GM19452 (cell line): ENCODE measurements around the gene DENND1A.

Experiments
- ATAC-seq: cut with Tn5 transposase; IDR thresholded peaks from one replicate; pipeline ENCODE4 v1.9.1; 2021; ENCODE audit not compliant: unreplicated experiment

Gene DENND1A

DNA sequence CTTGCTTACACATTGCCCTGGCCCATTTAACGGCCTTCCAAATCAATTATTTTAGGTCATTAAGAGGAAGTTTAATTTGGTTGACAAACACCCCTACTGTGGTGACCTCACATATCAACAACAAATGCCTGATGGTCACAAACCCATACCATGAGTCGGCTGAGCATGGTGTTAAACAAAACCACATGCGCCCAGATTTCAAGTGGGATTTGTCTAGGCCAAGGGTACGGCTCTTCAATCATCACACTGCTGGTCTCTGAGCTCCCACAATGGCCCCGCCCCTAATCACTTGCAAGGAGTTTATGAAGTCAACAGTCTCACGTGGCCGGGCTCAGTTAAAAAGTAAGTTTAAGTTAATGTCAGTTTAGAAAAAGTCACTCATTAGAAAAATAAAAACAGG lies 330.1 kb downstream of the DENND1A start:
- ATAC-seq: no peak

DNA sequence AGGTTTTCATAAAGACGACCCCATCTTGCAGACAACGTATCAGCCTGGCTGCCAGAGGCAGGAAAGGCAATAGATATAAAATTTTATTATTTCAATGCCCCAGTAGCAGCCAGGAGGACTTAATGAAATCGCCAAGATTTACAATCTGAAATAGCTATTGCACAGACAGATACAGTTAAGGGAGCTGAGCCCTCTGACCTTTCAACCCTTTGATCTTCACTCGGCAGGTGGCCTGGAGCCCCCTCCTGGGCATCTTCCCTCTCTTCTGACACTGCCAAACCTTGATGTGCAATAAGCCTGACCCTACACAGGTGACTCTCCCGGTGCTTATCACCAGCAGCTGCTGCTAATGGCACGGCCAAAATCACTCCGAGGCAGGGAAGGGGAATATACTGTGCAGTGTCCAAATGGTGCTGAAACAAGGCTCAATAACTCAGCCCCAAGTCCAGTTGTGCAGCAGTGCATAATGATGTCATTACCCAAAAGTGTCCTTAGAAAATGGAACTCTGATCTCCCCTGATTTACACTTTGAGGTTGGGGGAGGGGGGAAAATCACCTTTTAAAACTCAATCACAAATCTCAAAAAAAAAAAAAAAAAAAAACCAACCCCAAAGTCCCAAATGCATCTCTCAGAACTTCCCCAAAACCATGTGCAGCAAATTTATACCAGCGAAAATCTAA lies 331.9 kb downstream of the DENND1A start:
- no peak for ATAC-seq

DNA sequence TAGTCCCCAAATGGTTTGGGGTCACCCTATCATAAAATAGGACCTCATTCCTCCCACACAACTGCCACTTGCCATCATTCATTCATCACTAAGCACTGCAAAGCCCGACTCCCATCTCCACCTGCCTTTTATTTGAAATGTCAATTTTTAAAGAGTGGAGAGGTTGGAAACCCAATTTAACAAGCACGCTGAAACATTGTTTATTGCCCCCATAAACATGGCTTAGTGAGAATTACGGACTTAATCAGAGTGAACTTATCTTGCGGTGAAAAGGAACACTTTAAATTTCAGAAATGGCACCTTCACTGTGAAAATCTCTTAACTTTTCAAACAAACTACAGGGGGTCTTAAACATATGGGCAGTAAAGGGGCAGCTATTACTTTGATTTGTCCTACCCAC lies 332.9 kb downstream of the DENND1A start:
- ATAC-seq: no peak

DNA sequence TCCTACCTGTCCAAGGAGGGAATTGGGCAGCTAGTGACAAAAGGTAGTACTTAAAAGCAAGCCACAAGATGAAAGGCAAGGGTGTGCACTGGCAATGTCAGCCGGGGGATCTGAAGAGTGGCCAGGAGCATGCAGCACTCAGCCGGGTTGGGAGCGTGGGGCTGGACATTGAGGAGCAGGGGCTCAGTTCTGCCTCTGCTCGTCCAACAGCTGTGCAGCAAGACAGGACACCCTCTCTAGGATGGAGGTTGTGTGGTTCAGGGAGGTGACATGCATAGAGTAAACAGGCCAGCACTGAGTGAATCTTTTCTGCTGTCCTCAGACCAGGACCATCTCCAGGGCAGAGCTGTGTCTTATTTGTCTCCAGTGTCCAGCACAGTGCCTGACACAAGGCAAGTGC lies 338.6 kb downstream of the DENND1A start:
- ATAC-seq: no peak

DNA sequence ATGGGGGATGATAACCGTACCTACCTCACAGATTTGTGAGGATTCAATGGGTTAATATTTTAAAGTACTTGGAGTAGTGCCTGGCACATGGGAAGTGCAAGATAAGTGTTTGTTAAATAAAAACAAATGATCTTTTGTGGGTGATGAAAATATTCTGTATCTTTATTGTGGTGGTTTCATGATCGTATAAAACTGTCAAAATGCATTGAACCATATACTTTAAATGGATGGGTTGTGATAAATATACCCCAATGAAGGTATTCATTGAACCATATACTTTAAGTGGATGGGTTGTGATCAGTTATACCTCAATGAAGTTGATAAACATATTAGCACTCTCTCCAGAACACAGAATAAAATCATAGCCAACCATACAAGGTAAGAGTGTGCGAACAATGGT lies 339.4 kb downstream of the DENND1A start:
- no peak for ATAC-seq

DNA sequence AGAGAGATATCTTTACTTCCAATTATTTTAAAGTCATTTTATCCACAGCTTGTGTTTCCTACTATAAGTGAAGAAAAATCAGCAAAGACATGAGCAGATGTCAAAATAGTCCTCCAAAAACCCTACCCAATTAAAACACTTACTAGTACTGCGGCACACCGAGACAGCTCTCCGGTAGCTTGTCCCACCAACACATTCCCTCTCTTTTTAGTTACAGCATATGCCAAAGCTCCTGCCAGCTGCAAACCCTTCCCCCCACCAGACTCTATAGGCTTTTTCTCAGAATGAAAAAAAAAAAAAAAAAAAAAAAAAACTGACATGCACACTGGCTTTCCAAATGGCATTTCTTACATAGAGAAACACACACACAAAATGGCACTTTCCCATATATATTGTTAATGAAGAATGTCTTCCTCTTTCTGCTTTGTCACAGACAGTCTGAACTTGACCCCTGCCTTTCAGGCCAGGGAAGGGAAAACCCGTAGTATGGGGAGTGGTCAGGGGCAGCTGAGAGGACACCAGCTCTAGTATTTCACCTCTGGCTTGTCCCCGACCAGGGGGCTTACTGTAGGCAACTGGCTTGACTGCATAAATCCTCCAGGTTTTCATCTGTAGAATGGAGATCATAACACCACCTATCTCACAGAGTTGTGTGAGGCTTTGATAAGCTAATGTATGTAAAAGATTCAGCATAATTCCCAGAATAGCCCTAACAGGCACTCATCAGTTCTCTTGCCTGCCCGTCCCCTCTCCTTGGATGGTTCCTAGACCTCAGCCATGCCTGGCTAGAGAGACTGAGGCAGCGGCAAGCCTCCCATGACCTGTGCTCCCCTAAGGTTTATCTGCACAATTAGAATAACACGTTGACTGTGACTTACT lies 340.3 kb downstream of the DENND1A start:
- no peak for ATAC-seq

DNA sequence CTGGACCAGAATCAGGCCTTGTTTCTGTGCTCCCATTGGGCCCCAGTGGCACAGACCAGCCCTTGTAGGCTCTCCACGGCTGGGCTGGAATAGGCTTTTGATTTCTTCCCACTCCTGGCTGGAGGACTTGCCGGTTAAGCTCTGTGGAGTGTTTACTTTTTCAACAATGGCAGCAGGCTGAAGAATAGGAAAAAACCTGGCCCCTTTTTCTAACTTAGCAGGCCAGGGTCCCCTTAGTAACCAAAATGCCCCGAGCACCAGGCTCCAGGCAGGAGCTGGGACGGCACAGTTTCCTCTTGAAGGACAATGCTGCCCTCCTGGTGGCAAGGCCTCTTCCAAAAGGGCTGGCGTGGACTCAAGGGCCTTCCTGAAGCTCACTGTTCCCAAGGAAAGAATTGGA lies 343.7 kb downstream of the DENND1A start:
- ATAC-seq: no peak

DNA sequence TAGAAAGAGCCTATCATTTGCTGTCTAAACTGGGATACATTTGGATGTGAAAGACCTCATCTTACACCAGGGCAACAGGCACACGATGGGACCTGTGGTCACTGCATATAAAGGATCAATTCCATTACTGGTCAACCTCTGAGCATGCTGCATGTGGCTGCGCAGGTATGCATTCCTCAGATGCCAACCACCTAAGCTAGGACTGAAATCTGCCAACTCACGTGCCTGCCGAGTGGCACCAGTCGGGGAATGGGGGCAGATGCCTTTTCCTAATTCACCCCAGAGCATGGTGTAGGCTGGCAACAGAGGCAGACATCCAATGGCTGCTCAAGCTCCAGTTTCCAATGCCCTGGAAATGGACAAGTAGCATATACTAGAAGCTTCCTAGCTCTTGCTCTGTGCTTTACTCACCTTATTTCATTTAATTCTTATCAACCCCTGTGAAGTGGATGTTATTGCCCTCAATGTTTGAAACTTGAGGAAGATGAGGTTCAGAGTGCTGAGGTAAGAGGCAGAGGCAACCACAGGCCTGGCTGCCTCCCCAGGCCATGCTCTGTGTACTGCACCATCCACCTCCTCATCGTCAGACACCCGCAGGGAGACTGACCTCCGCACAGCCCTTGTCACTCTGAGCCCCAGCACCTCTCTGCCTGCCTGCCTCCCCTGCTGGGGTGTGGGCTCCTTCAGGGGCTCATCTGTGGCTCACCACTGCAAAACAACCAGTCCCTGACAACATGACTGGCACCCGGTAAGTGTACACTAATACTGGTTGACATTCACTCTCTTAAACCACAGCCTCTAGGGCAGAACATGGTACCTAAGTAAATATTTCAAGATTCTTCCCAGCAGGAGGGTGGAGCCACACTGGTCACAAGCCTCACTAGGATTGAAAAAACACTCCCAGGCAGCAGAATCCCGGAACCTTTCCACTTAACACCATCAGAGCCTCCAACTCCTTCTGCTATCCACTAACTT lies 345.4 kb downstream of the DENND1A start:
- no peak for ATAC-seq

DNA sequence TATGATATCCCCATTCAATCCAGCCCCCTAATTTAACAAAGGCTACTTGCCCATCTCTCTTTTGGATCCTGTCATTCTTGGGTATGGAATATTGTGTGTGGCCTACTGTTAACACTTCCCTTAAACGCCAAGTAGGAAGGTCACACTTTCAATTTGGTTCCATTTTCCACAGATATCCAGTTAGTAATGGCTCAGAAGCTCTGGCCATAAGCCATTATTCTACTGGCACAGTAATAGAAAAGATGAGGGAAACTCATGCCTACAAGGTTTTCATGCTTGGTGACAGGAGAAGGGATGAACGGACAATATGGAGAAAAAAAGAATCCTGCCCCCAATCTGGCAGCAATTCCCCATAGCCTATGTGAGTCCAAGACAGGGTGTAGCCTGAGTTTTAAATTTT lies 346.3 kb downstream of the DENND1A start:
- ATAC-seq: no peak

DNA sequence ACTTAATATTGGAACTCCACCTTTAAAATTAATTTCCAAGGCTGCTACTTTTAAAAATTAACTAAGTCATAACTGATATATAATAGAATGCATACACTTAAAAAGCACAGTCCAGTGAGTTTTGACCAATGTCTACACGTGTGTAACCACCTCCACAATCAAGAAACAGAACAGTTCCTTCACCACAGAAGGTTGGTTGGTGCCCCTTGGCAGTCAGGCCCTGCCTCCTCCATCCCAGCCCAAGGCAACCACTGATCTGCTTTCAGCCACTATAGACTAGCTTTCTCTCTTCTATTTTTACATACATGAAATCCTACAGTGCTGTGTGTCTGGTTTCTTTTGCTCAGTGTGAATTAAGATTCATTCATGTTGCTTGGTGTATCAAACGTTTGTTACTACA lies 358.7 kb downstream of the DENND1A start:
- no peak for ATAC-seq

DNA sequence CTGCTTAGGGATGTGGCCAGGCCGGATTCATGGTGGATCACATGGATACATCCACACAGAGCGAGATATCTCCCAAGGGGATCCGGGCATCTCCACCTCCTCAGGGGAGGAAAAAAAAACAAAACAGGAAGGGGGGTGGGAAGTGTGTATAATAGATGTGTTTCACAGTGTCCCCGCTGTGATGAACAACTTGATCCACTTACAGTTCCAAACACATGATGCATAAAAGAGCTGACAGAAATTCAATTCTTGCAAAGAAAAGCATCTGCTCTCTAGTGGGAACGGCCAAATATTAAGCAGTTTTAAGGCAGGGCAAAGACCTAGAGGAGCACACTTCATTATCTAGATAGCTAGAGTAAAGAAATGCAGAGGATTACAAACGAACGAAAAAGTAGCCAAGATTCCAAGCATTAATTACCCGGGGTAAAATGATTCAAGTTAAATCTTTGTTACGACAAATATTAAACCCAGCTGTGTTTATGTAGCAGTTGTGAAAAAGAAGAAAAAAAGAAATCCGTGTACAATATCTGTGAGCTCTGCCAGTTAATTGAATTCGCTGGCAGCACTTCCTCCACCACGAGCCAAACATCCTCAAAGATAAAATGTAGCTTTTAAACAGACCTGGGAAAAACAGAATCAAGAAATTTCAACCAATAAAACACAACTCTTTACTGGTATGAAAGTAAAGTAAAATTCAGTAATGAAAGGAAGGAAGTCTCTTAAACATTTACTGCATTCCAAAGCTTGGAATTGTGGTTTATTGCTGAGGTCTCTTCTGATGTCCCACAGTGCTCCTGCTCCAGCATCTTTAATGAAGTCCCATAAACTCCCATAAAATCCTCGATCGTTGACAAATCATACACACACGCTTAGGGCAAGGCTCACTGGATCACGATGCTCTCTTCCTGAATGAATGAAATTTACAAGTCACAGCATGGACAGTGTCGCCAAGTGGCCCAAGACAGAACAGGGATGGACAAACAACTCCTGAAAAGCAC lies 360.9 kb downstream of the DENND1A start:
- no peak for ATAC-seq

DNA sequence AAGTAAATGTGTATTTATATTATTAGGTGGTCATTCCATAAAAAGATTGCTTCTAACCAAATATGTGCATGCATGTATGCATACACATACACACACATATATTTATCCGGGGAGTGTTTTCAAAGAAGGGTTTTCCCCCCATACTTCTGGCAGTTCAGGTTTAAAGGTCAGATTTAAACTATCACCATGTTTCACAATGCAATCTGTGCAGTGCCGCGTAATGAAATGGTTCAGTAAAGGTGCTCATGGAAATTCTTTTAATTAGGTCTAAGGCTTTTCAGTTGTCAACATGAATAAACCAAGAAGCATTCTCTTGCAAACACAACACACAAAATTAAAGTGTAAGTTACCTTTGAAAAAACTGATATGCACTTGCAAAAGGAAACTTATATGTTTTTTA lies 362.9 kb downstream of the DENND1A start:
- no peak for ATAC-seq

DNA sequence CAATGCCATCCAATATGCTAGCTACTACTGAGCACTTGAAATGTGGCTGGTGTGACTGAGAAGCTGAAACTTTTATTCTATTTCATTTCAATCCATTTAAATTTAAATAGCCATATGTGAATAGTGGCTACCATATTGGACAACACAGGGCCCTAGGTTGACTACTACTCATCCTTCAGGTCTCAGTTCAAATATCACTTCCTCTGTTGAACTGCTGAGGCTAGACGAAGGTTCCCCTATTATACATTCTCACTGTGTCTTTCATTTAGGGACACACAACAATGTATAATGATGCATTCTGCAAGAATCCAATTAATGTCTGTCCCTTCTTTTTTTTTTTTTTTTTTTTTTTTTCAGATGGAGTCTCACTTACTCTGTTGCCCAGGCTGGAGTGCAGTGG lies 365.3 kb downstream of the DENND1A start:
- no peak for ATAC-seq

DNA sequence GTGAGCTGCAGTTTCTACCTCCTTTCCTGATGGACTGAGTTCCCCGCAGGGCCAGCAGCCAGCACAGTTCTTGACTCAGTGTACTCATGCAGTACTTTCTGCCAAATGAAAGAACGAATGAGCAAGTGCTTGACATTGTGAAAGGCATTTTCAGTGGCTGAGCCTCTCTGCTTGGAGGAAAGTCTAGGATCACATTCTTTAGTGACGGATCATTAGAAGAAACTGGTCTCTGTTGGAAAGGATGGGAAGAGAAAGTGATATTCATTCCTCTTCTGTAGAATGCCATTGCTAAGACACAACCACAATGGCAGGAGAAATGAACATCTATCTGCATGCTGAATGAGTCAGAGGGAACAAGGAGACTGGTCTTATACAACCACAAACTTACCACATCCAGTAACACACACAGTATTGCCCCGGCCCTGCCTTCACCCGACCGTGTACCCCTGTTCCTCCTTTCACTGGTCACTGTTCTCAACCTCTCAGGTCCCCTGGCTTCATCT lies 367.0 kb downstream of the DENND1A start:
- ATAC-seq: peak; percentile 82

DNA sequence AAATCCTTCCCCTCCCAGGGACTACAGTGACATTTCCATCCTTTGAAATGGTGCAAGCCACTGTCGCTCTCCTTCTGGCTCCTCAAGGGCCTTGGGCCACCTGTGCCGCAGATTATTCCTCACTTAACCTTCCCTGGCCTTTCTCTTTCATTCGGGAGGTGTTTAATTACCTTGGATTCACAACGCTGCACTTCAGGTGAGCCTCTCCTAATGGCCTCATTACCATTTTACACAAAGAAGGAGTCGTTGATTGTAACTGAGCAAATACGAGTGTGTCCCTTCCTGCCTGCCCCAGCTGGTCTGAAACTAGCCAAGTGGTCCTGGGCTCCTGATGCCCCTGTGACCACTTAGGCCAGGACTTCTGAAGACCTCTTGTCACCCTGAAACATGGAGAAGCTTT lies 368.9 kb downstream of the DENND1A start:
- no peak for ATAC-seq

DNA sequence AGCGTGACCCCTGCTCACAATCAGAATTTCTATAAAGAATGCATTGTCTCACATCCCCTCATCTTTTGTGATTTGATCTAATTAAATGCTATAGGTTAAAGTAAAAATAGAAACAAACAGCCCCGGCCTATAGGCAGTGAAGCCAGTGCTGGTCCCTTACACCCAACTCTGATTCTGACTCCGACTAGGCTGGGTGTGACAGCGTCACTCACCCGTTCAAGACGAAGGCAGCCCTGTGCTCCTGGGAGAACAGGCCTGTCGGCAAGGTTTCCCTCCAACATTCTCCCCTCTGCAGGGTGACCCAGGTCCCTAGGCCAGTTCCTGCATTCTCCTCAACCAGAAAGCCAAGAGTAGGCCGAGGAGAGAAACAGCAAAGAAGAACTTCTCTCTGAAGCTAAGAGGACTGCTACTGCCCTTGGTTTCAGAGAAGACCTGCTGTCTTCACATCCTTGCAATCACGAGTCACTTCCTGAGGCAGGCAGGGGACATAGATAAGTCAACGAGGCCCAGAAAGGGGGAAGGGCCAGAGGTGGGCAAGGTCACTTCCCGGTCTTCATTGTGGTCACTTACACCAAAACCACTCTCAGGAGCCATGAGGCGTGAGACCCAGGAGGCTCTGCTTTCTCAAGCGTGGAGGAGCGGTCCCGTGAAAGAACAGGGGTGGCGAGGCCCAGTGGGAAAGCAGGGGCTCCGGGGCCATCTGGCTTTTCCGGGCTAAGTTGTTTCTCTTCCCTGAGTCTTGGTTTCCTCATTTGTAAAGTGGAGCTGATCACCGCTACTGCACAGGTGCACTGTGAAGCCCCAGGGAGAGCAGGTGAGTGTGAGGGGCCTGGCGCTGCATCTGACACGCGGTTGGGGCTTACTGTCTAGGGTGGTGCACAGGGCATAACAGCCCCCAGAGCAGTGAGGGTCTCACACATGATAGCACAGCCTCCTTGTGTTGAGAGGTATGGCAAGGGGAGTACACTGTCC lies 373.2 kb downstream of the DENND1A start:
- no peak for ATAC-seq

DNA sequence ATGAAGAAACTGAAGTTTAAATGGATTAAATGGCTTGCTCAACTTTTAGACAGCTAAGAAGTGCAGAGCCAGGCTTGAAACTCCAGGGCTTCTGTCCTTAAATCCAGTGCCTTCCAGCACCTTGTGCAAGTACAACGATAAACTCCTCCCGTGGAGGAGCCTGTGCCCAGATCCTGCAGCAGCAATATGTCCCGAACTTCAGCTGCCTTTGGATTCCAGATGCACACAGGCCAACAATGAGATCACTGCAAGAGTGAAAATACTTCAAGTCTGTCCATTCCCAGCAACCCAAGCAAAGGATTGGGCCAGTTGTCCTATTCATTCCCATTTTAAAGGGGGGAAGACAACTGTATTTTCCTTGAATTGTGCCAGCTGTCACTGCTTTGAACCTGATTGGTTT lies 374.3 kb downstream of the DENND1A start:
- ATAC-seq: no peak

DNA sequence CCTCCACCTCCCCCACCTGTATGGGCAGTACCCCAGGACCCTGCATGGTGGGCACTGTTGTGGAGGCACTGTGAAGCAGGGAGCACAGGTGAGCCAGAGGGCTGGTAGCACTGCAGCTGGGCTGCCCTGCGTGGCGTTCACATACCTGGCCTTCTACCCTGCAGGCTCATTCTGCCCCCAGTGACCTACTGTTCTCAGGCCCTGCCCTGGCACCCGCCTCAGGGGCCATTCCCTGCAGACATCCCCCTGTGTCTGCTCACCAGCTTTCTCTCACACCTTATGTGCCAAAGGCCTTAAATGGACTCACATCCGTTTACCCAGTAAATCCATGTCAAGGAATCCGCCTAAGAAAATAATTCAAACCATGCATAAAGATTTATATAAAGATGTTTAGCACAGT lies 377.4 kb downstream of the DENND1A start:
- no peak for ATAC-seq

DNA sequence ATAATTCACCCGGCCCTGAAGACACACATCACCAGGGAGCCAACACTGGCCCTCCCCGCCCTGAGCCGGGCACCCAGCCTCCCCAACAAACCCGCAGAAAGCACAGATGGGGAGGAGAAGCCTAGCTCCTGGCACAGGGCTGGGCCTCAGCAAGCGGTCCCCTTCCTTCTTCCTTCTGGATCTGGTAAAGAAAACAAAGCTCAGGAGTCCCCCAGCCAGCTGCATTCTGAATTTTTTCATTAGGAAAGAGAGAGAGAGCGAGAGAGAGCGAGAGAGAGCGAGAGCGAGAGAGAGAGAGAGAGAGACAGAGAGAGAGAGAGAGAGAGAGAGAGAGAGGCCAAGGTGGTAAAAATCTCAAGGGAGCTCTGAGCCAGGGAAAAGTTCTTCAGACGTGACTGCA lies 378.2 kb downstream of the DENND1A start:
- no peak for ATAC-seq
